ENCODE measurements around the gene RNF213.

Gene RNF213

DNA sequence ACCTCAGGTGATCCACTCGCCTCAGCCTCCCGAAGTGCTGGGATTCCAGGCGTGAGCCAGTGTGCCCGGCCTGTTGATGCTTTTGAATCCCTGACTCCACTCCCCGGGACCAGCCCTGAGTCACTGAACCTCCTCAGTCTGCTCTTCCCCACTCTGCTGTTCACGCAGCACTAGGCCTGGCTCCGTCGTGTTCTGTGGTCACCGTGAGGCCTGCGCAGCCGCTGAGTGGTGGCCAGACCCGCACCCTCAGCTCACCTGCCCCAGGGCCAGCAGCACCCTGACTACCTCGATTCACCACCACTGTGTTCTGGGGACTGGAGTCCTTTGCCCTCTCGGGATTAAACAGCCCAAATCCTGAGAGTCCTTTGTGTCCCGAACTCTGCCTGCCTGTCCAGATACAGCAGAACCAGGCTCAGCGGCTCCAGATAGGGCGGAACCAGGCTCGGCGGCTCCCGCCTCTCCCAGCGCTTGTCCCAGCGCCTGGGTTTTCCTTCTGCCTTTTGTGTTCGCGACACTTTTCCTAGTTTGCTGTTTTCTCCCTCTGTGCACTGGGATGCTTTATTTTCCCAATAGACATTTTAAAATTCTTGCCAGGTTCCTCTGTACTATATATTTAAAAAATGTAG is 95.7 kb downstream of the RNF213 start:
- DNase-seq: no peak

DNA sequence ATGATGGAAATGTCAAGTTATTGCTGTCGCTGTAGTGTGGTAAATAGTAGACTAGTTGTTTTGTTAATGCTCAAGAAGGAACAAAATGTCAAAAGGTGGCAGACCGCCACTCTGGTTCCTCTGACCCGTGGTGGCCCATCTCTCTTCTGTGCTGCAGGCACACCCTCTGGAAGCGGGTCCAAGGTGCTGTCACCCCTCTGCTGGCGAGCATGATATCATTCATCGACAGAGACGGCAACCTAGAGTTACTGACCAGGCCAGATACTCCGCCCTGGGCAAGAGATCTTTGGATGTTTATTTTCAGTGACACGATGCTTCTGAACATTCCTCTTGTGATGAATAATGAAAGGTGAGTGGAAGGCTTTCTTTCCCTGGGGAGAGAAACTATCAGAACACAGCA is 97.5 kb downstream of the RNF213 start:
- DNase-seq: no peak

DNA sequence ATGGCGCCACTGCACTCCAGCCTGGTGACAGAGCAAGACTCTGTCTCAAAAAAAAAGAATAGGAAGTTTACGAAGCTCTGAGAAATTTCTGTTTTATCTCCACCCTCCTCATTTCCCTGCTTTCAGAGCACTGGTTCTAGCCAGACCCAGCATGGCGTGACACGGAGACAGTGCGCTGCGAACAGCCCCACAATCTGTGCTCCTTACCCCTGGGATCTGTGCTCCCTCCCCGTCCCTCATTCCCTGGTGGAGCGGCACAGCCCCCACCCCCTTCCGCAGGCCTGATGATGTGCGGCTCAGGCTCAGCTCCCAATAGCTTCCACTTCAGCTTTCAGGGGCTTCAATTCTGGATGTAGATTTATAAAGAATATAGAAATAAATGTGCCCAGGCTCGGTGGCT is 98.2 kb downstream of the RNF213 start:
- no peak for DNase-seq

DNA sequence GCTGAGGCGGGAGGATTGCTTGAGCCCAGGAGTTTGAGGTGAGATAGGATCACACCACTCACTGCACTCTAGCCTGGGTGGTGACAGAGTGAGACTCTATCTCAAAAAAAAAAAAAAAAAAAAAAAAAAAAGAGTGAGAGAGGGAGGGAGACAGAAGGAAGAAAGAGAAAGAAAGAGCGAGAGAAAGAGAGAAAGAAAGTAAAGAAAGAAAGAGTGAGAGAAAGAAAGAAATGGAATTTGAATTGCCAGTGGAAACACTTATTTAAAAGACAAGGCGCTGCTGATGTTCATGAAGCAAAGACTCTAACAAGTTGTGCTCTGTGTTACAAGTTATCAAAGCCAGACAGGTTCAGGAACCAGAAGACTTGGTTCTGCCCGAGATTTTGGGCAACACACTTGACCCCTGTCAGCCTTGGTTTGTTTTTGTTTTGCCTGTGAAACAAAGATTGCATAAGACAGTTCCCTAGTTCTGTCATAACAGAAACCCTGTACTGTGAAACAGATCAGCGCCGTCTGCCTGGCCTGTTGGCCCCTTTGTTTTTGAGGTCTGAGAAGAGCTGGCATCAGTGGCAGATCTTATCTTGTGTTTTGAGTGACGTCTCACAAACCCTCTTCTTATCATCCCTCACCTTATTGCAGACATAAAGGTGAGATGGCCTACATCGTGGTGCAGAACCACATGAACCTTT is 98.9 kb downstream of the RNF213 start:
- no peak for DNase-seq

DNA sequence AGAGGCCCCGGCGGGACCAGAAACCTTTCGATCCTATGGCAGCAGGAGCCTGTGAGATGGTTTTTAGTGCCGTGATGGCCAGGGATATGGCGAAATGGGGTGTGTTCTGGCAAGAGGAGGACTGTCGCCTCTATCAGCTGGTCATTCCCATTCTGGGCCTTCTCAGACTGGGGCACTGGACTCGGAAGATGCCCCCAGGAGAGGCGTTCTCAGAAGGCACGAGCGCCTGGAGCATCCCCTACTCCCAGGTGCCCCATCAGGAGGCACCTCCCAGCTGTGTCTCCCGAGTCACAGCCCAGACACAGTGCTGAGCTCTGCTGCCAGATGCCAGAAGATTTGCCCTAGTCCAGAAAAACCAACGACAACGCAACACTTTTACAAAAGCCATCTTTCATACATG is 99.7 kb downstream of the RNF213 start:
- no peak for DNase-seq

DNA sequence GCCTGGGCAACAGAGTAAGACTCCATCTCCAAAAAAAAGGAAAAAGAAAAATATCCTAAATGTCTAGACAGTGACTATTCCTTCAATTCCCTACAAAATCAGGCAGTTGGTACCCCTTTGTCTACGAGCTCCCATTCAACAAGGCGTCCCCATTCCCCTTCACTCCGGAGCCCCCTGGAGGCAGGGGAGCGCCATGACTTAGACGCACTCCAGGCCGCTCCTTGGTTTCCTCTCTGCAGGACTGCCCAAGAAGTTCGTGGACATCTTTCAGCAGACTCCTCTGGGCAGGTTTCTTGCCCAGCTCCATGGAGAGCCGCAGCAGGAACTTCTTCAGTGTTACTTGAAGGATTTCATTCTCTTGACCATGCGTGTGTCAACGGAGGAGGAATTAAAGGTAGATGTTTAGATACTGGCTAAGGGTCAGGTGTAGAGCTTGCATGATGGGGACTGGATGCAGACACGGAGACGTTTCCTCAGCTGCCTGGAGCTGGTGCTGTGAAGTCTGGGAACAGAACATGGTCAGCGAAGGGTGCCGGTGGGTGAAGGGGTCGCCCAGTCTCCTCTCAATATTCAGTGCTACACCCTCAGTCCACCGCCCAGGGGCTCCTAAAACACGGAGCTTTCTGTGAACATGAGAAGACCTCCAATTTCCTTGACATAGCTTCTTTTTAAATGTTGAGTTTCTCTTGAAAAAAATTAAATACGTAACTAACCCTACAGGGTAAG is 101.0 kb downstream of the RNF213 start:
- DNase-seq: no peak

DNA sequence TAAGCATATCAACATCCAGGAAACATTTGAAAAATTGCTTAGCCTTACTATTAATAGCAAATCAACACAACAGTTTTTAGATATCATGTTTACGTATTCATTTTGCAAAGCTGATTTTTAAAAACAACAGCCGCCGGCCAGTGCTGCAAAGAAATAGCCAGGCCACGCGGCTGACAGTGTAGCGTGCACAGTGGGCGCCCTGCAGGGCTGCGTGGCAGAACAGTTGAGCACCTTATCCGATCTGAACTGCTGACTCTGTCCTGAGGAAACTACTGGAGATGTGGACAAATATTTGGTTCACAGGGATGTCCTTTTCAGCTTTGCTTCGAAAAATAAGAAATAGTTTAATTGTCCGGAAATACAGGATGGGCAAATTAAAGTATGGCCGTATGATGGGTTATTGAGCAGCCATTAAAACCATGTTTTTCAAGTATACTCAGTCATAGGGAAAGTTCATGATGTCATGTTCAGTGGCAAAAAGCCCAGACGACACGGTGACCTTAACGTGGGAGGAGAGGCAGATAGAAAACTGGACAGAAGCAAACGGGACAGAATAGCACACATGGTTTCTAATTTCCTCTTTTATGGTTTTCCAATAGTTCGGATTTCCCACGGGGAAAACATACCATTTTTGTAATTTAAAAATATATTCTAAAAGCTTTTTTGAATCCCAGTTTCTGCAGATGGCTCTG is 101.9 kb downstream of the RNF213 start:
- DNase-seq: no peak

DNA sequence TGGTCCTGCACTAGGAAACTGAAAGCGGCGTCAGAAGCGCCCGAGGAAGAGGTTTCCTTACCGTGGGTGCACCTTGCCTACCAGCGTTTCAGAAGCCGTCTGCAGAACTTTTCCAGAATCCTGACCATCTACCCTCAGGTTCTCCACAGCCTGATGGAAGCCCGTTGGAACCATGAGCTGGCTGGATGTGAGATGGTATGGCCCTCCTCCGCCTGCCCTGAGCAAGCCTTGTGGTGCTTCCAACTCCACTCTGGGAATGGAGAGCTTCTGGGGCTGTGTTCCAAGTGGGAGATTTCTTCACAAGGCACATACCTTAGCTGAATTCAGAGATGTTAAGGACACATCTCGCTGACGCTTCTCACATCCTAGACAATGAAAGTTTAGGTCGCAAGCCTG is 102.5 kb downstream of the RNF213 start:
- DNase-seq: no peak

DNA sequence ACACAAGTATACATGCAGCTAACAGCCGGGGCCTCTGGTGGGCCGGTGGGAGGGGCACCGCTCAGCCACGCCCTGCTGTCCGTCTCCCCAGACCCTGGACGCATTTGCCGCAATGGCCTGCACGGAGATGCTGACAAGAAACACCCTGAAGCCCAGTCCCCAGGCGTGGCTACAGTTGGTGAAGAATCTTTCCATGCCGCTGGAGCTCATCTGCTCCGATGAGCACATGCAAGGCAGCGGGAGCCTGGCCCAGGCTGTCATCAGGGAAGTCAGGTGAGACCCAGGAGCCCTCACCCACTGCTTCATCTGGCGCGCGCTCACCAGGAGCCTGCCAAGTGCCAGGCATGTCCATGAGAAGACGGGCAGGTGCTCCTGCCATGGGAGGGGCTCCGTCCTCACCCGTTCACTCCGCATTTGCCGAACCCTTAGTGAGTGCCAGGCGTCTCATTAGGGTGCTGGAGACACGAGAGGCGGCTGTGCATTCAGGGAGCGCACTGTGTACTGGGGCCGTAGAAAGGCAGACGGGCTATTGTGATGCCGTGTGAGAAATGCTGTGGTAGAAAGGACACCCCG is 103.0 kb downstream of the RNF213 start:
- DNase-seq: no peak

DNA sequence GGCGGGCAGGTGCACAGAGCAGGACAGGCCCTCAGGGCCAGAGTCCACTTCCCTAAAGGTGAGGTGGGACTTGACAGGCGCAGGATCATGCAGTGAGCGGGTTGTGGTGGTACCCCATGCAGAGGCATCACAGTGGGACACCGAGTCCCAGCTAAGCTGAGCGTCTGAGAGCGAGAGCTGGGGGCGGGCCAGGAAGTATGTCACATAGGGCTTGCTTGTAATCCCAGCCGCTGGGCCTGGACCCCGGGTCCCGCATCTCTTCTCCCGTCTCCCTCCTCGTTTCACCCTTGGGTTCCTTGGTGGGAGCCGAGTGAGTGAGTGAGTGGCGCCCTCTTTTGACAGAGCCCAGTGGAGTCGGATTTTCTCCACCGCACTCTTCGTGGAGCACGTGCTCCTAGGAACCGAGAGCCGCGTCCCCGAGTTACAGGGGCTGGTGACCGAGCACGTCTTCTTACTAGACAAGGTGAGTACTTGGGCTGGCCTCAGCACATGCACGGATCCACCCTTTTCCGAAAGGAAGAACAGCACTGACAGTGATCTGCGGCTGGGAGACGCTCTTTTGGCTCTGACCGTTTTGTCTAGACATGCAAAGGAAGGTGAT is 103.5 kb downstream of the RNF213 start:
- DNase-seq: no peak

DNA sequence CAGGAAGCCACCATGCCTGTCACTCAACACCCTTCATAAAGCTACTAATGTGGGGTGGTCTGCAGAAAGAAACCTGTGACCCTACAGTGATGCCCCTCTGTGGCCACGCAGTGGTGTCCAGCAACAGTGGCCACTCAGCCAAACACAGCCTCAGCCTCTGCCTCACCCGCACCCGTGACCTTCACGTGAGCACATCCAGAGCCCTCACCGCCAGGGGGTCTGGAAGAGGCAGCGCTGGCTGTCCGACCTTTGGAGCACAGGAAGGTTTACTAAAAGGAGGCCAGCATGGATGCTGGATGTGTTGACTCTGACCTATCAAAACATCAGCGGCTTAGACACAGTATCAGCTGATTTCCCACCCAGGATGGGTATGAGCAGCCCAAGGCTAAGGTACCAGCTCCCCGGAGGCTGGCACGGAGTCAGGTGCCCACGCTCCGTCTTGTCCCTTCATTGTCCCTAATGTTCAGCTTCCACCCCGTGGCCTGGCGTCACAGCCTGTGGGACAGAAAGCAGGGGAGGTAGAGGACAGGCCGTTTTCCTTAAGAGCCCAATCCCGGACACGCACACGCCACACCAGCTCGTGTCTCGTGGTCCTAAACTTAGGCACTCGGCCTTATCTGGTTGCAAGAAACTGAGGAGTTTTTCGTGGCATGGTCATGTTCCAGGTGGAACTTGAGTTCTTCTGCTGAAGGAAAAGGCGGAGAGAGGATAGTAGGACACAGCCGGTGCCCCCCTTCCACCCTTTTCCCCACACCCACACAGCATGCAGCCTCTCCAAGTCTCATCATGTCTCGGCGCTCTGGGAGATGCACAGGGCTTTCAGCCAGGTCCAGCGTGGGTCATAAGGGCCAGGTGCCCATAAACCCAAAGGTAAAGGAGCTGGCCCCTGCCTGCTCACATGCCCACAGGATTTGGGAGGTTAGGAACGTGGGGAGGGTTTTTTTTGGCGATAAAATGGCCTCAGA is 104.6 kb downstream of the RNF213 start:
- DNase-seq: no peak

DNA sequence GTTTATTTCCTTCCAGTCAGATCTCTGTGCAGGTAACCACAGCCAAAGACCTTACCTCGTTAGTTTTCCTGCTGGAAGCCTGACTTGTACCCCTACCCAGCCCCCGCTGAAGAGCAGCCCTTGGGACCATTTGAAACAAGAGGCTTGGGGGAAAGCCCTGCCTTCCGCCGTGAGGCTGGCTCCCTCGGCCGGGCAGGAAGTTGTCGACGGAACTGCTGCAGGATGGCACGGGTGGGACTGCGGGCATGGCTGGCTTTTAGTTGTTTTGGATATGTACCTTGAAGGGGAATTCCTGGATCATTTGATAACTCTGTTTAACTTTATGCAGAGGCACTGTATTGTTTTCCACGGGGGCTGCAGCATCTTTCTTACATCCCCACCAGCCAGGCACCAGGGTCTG is 105.3 kb downstream of the RNF213 start:
- no peak for DNase-seq

DNA sequence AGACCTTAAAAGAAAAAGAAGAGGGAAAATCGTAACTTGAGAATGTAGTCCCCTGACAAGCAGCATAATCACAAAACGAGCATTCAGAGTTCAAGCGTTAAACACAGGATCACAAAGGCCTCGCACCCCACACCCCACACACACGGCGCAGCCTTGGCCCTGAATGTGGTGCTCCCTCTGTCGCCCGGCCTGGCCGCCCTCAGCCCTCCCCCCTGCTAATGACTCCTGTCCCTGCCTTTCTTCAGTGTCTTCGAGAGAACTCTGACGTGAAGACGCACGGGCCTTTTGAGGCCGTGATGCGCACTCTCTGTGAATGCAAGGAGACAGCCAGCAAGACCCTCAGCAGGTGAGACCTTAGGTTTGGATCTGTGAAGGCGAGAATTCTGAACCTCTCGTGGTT is 106.9 kb downstream of the RNF213 start:
- no peak for DNase-seq

DNA sequence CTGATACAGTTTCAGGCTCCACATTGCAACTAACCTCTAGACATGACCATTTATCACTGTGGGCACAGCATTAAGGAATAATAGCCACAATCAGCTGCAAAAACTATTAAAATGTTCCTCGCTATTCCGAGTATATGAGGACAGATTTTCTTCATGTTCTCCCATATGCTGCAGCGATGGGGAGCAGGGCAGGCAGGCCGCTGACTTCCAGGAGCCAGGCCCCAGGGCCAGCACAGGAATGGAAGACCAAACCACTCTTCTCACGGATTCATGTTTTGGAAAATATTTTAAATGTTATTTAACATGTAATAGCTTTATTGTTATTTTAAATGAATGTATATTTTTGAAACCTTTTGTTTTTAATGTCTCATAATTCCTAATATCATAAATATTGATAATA is 110.5 kb downstream of the RNF213 start:
- no peak for DNase-seq

DNA sequence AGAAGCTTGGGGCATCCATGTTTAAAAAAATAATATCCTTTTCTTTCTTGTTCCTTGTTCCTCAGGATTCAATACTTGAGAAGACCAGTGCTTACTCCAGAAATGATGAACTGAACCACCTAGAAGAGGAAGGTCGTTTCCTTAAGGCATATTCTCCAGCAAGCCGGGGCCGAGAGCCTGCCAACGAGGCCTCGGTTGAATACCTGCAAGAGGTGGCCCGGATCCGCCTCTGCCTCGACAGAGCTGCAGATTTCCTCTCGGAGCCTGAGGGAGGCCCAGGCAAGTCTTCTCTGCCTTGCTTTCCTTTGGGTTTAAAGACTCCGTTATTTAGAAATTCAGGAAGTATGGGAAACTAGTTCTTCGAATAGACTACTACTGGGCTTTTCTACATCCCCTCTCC is 111.8 kb downstream of the RNF213 start:
- no peak for DNase-seq

DNA sequence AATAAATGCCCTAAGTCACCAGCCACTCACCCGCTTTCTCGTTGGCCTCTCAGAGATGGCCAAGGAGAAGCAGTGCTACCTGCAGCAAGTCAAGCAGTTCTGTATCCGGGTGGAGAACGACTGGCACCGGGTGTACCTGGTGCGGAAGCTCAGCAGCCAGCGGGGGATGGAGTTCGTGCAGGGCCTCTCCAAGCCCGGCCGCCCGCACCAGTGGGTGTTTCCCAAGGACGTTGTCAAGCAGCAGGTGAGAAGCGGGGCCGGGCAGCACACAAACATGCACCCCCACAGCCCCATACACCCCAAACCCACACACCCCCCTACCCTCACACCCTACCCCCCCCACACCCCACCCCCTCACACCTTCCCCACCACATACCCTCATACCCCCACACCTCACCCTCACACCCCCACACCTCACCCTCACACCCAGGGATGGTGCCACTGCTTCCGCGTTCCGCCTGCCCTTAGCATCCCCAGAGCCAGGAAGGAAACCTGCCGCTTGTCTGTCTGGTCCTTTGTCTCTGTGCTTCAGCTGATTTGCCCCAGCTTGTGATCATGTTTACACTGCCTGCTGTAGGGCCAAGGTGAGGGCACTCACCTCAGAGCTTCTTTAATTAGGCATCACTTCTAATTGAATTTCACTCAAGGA is 112.4 kb downstream of the RNF213 start:
- DNase-seq: no peak

DNA sequence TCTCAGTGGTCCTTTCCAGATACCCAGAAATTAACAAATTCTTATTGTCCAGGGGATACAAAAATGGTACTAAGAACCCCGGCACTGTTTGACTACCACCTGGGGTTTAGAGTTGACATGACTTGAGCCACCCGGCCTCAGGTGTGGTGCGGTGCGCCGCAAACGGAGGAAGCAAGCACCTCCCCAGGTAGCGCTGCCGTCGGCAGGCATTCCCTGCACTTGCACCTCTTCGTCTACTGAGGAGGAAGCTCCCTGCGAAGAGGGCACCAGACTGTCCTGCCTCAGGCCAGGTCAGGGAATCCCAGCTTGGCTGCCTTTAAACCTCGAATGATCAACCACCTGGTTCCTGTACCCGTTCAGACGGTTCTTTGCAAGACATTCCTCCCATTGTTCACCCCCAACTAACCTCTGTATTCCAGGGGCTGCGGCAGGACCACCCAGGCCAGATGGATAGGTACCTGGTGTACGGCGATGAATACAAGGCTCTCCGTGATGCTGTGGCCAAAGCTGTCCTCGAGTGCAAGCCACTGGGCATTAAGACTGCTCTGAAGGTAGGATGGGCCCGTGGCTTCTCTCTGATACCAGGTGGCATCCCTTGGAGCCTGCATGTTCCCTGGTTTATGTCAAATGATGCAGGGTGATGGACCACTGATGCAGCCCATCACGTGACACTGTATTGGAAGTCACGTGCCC is 113.5 kb downstream of the RNF213 start:
- no peak for DNase-seq

DNA sequence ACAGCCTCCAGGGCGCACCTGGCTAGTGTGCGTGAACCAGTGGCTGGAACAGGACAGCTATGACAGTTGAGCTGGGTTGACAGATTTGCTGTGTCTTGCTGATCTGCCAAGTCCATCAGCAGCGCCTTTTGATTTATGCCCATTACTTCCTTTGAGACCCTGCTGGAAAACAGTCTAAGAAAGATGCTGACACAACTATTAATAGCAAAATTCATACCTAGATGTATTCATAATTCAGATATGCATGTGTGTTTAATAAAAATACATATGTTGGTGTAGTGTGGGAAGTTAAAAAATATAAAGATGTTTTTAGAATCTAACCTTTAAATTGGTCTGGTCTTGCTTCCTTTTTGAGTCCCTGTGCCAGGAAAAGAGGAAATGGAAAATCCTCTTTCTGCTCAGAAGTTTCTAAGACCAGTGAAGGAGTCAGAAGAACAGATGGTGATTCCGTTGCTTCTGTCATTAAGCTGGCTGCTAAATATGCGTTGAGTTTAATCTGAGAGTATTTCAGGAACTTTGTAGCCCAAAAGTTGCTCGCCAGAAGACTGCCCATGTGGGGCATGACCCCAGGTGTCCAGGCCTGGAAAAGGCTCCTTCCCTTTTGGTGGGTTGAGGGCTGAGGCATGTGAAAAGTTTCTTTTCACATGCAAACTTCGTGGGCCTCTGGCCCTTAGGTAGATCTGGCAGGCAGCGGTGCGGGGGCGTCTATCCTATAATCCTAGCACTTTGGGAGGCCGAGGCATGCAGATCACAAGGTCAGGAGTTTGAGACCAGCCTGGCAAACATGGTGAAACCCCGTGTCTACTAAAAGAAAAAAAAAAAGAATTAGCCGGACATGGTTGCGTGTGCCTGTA is 114.3 kb downstream of the RNF213 start:
- DNase-seq: no peak

DNA sequence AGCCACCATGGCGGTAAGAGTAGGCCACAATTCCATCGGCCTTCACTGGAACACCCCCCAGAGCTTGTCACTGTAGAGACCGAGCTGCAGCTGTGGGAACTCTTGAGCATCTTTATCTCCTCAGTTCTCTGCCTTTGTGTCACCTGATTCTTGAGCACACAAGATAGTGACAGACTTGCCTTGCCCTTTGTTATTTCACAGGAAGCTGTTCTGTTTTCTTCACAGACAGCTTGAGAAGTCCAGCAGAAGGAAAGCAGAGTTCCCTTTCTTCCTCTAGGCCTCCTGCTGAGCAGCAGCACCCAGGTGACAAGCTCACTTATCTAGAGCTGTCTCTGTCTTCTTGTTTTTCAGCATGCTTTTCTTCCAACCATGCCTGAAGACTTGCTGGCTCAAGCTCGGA is 115.9 kb downstream of the RNF213 start:
- DNase-seq: no peak

DNA sequence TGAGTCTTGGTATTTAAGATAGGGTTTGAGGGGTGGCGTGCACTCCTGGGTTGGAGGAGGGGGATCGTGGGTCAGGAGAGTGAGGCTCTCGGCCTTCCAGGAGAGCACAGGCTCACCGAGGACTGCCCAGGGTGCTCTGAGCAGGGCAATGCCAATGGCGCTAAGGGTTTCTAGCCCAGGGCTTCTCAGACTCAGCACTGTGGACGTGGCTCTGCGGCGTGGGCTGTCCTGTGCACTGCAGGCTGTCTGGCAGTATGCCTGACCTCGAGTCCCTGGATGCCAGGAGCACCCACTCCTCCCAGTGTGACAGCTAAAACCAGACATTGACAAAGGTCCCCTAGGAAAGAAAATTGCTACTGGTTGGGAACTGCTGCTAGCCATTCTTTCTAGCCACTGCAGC is 117.1 kb downstream of the RNF213 start:
- no peak for DNase-seq

All from SW 1271 (cell line).